ENCODE results near the gene C5orf15.
"Not testable (repeated sequence)": the region's sequence is repeated elsewhere in the genome, so short reads cannot be mapped to it uniquely, and the experiment has no call there.

C5orf15 gene

DNA sequence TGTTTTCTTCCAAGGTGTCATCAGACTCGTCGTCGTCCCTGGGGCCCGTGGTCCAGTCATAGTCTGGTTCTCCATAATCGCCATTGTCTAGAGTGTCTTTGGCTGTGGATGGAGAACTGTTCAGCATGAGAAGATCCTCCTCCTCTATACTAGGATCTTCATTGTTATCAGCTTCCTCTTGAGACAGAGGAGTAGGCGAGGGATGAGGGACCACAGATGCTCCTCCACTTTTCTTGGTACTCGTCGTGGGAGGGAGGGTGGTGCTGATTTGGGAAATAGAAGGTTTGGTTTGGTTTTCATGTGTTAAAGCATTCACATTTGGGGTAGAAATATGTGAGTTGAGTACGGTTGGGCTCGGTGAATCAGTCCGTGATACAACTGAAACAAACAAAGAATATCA, 8.8 kb downstream of the C5orf15 start:
- no peak for DNase-seq

DNA sequence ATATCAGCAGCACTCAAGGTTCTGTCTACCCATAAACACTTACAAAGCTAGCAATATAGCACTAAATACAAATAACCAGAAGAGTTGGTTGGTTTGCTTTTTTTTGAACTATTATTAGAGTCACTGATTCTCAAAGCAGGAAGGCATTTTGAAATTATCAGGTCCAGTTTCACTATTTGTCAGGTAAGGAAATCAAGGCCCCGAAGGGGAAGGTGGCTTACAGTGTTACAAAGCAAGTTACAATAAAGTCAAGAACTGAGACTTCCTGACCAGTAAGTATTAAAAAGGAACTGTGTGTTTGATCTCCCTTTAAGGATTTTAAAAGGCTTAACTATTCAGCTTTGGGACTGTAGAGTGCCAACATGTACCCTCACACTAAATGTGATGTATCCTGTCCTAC, 10.8 kb downstream of the C5orf15 start:
- DNase-seq: no peak

DNA sequence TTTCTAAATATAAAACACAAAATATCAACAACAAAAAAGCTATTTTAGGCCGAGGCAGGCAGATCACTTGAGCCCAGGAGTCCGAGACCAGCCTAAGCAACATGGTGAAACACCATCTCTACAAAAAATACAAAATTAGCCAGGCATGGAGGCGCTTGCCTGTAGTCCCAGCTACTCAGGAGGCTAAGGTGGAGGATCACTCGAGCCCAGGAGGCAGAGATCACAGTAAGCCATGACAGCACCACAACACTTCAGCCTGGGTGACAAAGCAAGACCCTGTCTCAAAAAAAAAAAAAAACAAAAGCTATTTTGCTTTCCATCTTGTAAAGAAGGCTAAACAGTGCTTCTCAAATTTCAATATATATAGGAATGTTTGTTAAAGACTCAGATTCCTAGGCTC, 11.3 kb downstream of the C5orf15 start:
- DNase-seq: no peak

DNA sequence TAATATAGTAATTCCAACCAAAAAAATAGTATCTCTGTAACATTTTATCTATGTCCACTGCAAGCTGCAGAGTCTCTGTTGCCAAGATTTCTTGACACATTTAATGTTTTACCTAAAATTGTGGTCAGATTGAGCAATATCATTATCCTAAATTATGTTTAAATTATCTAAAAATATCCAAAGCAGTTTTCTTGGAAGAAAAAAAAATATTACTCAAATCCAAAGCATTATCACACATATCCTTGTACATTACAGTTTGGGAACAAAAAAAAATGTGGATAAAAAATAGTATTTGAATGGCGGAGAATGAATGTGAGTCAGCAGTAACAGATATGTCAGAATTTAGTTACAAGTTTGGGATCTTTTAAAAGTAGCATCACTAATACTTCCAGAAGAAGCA, 12.2 kb downstream of the C5orf15 start:
- not testable (repeated sequence) for DNase-seq

DNA sequence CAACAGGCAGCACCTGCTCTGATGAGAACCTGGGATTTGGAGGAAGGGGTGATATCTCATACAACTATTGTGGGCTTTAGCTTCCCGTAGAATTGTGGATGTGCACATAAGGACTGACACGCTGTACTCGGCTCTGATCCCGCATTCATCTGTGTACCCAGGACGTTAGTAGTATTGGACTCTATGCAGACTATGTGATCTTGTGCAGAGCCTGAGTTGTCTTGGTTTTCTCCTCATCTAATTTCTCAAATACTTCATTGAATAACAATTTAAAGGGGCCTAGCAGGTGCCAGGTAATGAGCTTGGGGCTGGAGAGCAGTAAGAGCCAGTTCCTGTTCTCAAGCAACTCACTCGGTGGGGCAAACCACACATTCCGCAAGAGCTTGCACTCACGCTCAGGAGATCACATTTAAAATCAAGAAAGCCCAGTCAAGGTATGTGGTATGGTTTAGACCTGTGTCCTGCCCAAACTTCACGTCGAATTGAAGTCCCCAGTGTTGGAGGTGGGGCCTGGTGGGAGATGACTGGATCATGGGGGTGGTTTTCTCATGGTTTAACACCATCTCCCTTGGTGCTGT, 14.8 kb downstream of the C5orf15 start:
- DNase-seq: no peak

DNA sequence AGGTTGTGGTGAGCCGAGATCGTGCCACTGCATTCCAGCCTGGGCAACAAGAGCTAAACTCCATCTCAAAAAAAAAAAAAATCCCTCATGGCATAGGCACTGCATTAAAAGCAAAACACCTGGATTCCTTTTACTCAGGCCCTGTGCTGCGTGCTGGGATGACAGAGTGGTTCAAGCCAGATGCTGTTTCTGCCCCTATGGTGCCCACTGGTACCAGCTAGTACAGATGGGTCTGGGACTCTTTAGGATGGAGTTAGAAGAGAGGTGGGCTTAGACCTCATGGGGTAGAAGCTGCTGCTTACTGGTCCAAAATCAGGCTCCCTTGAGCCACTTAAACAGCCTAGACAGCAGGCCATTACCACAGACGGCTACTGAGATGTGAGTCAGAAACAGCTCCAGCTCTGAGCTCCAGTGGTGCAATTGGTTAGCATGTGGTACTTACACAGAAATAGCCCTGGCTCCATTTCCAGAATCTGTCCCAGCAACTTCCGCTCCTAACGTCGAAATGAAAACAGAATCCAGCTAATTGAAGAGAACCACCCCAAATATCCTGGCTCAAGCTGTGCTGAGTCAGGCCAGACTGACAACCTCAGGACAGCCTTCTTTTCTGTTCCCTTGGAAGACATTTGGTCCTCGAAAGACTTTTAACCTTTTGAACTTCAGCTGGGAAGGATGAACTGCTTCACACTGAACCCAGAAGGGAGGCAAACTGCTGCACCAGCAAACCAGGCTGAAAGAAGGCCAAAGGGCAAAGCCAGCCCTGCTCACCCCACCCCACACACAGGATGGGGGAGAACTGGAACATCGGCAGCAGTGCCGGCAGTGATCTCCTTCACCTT, 15.5 kb downstream of the C5orf15 start:
- DNase-seq: no peak

DNA sequence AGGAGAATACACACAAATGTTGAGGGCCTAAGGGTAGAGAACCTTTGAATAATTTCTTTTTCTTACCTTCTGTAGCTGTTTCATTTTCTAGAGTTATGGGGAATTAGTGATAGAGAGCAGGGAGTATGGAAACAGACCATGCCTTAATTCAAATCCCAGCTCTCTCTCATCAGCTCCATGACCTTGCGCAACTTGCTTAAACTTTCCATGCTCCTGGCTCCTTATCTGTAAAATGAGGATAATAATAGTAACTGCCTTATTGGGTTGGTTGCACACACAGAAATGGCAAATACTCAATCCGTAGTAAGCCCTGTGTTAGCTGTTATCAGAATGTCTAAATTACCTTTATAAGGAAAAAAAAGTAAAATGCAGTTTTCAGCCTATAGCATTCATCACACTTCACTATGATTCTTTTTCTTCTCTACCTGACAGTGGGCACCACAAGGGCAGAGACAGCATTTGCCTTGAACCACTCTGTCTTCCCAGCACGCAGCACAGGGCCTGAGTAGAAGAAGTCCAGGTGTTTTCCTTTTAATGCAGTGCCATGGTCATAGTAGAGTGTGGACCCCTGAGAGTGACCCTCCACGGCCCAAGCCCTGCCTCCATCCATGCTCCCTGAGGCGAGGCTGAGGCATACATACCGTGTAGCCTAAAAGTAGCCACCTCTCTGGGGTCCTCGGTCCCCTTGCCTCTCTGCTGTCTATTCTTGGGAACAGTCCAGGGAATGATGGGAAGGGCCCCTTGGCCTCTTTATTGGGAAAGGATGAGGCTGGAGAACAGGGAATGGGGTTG, 17.4 kb downstream of the C5orf15 start:
- DNase-seq: no peak

DNA sequence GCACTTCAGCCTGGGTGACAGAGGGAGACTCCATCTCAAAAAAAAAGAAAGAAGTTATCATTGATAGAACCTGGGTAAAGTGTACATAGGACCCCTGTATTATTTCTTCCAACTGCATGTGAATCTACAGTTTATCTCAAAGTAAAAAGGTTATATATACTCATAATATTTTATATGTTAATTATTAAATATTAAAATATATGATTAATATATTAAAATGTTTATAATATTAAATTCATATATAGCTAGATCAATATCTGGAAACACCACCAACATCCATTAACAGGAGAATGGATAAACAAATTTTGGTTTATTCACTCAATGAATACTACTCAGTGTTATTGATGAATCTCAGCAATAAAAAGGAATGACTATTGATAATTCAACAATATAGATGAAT, 19.7 kb downstream of the C5orf15 start:
- no peak for DNase-seq

DNA sequence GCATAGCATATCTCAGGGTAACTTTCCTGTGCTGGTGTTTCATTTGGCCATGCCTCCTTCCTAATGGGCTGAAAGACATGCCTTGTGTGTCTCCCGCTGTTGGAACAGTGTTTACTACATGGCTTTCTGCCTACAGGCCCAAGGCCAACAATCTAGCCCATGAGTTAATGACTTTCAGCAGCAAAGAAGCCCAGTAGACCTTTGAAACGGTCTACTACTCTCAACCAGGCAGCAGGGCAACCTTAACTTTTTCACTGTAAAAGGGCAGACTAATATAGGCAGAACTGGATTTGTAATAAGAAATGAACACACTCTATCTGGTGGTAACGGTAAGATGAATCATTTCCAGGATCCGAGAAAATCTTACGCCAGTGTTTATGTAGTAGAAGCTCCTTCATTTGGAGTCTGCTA, 21.0 kb downstream of the C5orf15 start:
- DNase-seq: peak; percentile 20

DNA sequence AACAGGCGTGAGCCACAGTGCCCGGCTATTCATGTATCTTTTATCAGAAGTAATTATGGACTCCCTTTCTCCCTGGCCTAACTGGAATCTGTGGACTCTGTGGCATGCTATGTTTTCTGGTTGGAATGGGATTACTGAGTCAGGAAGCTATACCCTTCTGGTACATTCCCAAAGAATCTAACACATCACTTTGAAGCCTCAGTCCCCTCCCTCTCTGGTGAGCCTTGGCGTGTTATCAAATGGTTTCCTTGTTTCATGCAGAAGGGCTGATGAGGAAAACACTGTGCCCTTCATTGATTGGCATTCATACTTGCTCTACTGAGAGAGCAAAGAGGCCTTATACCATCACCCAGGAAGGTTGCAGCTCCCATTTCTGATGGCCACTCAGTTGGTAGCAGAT, 22.9 kb downstream of the C5orf15 start:
- DNase-seq: no peak

DNA sequence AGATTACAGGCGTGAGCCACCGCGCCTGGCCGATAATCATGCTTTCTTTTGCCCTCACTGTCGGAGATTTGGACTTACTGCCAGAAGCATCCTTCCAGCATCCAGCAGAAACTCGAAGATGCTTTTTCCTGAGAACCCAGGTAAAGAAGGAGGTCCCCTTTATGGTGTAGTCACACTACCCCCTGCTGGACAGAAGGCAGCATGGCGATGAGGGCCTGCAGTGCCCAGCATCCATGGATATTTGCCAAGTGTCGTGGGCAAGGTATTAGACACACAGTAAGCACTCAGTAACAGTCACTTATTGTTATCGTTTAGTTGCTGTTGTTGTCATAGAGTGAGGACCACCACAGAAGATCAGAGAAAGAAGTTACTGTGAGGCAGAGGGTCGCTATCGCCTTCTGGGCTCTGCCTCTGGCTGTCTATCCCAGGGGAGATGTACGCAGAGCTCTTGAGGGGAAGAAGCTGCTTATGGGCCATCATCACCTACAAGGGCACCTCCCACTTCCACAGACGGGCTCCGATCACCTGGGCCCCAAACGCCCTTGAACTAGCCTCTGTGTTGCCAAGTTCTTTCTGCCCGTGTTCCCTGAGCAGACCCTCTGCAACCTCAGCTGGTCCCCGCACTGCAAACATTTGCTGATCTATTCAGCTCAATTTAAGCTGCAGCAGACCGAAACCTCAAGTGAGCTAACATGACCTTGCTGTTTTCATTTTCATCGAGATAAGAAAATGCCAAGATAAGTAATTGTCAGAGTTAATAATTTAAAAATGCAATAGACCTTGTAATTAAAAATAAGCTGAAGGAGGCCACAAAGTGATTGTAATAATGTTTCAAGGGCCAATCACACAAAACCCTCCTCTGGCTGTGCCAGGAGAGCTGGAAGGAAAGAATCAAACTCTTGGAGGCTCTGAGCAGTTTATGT, 23.9 kb downstream of the C5orf15 start:
- DNase-seq: peak; percentile 81

DNA sequence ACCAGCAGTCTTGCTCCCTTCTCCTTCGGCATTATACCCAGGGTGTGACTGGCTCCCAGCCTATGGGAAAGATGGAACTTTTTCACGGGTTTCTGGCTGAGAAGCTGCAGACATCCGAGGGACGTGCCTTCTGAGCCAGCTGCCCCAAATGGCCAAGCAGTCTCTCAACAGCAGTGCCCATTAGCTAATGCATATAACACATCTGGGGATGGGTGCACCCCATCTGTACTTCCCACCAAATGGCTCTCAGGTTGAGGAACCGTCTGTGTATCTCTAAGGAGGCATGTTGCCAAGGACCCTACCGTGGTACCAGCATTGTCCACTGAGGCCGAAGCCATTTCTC, 25.0 kb downstream of the C5orf15 start:
- no peak for DNase-seq

DNA sequence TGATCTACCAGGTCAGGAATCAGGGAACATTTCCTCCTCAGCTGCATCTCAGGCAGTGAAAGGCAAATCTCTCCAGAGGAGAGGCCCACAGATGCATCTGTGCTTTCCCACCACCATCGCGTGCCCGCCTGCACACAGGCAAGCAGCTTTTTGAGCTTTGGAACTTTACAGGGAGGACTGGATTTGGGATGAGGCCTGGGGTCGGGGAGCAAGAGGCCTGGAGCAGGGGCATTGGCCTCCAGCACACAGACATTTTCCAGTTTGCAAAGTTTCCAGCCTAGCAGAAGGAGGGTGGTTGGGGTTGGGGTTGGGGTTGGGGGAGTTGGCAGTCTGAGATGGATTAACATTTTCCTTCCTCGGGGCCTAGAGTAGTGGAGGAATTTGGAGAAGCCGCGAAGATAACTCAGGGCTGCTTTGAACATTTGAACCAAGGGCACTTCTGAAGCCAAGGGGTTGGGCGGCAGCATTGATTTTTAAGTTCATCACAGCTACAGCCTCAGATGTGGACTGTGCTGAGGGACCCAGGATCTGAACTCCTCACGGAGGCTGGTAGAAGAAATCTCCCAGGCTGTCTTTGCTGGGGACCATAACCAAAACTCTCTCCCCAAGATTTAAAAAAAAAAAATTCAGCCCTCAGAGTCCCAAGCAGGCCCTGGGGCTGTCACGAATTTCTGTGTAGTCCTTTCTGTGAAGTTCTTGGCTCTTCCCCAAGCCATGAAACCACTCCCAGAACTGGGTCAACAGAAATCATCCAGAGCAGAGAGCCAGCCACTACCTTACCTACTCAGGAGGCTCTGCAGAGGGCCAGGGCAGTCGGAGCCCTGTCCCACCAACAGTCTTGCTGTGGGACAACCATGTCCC, 25.6 kb downstream of the C5orf15 start:
- no peak for DNase-seq

DNA sequence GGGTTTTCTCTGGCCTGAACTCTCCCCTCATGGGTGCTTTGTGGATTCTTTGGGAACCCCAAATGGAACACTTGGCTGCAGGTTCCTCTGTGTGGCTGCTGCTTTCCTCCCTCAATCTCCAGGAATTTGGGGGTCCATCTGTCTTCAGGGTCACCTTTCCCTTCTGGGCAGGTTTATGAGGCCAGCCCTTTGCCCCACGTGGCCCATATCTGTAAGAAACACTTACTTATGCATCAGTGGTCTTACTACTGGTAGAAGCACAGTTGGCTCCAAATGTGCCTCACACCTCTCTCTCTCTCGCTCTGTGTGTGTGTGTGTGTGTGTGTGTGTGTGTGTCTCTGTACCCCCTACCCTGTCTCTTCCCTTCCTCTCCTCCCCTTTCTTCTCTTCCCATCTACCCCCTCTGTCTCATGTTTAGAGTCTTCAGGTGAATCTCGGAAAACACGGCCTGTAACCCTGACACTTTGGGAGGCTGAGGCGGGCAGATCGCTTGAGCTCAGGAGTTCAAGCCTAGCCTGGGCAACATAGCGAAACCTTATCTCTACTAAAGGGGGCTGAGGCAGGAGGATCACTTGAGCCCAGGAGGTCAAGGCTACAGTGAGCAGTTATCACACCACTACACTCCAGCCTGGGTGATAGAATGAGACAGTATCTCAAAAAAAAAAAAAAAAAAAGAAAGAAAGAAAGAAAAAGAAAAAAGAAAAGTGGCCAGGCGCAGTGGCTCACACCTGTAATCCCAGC, 26.8 kb downstream of the C5orf15 start:
- no peak for DNase-seq

DNA sequence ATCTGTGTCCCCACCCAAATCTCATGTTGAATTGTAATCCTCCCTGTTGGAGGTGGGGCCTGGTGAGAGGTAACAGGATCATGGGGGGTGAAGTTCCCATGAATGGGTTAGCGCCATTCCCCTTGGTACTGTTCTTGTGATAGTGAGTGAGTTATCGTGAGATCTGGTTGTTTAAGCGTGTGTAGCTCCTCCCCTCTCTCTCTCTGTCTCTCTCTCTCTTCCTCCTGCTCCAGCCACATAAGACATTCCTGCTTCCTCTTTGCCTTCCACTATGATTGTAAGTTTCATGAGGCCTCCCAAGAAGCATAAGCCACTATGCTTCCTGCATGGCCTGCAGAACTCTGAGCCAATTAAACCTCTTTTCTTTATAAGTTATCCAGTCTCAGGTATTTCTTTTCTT, 28.8 kb downstream of the C5orf15 start:
- no peak for DNase-seq

DNA sequence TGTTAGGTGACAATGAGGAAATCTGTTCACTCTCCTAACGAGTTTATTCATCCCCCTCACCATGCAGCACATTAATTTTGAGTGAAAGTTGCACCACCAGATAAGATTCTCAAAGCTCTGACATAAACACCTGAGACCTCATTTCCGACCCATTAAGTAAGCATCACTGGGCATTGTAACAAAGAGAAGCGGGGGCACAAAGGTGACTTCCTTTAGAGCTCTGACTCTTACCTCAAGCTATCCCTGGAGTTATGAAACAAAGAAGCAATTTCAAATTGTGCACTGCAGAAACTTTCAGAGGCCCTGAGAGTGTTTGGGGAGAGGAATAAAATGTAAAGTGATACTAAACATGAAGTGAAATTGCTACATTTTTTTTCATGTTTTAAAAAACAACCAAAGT, 29.5 kb downstream of the C5orf15 start:
- no peak for DNase-seq

DNA sequence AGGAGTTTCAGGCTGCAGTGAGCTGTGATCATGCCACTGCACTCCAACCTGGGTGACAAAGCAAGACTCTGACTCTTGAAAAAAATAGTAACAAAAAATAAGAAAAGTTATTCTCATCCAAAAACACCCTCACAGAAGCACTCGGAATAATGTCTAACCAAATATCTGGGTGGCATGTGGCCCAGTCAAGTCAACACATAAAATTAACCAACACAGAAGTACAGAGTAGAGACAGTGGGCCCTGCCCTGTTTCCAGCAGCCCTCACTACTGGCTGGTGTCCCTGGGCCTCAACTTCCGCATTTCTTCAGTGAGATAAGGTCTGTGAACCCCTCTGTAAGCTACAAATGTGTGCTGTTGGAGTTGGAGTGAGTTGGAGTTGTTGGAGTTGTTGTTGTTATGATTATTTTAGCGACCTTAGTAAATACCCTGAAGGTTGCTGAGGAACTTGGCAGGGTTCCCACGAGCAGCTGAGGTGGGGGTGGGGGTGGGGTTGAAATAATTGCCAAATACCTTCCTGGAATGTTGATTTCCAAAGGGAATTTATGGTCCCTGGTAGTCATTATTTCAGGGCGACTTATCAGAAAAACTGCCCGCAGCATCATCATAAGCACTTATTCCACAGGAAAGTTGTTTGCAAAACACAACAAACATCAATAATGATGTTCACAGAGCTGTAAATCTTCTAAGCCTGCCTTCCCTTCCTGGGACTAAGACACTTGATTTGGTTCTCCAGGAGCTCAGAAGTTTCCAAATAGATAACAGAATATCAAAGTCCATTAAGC, 30.2 kb downstream of the C5orf15 start:
- DNase-seq: no peak

DNA sequence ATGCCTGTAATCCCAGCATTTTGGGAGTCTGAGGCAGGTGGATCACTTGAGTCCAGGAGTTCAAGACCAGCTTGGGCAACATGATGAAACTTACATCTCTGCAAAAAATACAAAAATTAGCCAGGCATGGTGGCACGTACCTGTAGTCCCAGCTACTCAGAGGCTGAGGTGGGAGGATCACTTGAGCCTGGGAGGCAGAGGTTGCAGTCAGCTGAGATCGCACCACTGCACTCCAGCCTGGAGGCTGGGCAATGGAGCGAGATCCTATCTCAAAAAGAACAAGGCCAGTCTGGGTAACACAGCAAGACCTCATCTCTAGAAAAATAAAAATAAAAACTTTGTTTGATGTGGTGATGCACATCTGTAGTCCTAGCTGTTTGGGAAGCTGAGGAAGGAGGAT, 30.8 kb downstream of the C5orf15 start:
- DNase-seq: not testable (repeated sequence)

DNA sequence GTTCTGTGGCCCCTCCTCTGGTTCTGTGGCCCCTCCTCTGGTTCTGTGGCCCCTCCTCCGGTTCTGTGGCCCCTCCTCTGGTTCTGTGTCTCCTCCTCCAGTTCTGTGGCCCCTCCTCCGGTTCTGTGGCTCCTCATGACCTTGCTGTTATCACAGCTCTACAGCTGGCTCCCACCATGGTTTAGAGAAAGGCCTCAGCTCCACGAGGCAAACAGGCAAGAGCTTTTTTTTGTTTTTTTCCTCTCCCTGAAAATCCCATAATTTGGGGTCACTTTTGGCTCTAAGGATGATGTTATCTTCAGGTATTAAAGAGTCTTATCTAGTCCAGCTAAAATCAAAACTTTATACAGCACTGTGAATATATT, 31.8 kb downstream of the C5orf15 start:
- no peak for DNase-seq

DNA sequence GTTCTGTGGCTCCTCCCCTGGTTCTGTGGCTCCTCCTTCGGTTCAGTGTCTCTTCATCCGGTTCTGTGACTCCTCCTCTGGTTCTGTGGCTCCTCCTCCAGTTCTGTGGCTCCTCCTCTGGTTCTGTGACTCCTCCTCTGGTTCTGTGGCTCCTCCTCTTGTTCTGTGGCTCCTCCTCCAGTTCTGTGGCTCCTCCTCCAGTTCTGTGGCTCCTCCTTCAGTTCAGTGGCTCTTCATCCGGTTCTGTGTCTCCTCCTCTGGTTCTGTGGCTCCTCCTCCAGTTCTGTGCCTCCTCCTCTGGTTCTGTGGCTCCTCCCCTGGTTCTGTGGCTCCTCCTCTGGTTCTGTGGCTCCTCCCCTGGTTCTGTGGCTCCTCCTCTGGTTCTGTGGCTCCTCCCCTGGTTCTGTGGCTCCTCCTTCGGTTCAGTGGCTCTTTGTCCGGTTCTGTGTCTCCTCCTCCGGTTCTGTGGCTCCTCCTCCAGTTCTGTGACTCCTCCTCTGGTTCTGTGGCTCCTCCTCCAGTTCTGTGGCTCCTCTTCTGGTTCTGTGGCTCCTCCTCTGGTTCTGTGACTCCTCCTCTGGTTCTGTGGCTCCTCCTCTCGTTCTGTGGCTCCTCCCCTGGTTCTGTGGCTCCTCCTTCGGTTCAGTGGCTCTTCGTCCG, 32.3 kb downstream of the C5orf15 start:
- not testable (repeated sequence) for DNase-seq

Data from kidney glomerular epithelial cell (primary cell).